AG04450 (cell line): Measurements from ENCODE around the gene GNA14. TPM values are rescaled to one million over a fixed set of nuclear protein-coding genes. Genes with fewer than 3 reads are reported as not detected.

Experiments used
- CTCF ChIA-PET: fragments of 300-600, 350-600 bp; formaldehyde crosslinking; extraction: SDS; loops from one replicate; lab custom pipeline; 2022; ENCODE audit warnings: antibody characterized with exemption, inconsistent platforms; lab: Charles Lee
- POLR2A ChIA-PET: fragments of 350-600 bp; formaldehyde crosslinking; extraction: SDS; loops from one replicate; lab custom pipeline; 2021; ENCODE audit warnings: antibody characterized with exemption, inconsistent platforms; lab: Yijun Ruan, JAX
- DNase-seq: peaks from one replicate; pipeline ENCODE4 v3.0.0-alpha.2; 2011; ENCODE audit warnings: low read depth, low spot score
- H3K27ac ChIP-seq: one replicate; pipeline ENCODE4 v1.5.1; 2012; ENCODE audit warnings: low read depth, low read length, control low read depth
- H3K27me3 ChIP-seq: one replicate; pipeline ENCODE4 v1.6.0; 2012; ENCODE audit warnings: low read length; ENCODE audit not compliant: control insufficient read depth, insufficient read depth
- H3K4me3 ChIP-seq: 2 replicates; pipeline ENCODE4 v1.5.1; 2011; ENCODE audit warnings: mild to moderate bottlenecking, low read depth, low read length, control low read depth
- H3K9me3 ChIP-seq: 2 replicates; pipeline ENCODE4 v1.5.1; 2012; ENCODE audit warnings: low read length; ENCODE audit not compliant: control insufficient read depth, insufficient read depth
- CTCF ChIP-seq: IDR thresholded peaks from 2 replicates; pipeline ENCODE4 v1.5.1; 2011; ENCODE audit warnings: low read depth, low read length, control low read depth, inconsistent platforms
- polyA plus RNA-seq: library from polyadenylated mRNA; depleted of rRNA; stranded (reverse); fragments of >200 nt; gene quantifications from 2 replicates; pipeline ENCODE4 v1.2.3, GENCODE V29; 2011

The GNA14 gene
- polyA plus RNA-seq, 1 experiment: 0.11 TPM

GRCh38 chr9:77561331-77562018 lies 86.6 kb downstream of the GNA14 start:
- Histone ChIP-seq H3K4me3 (no peak overlapping the region), H3K27me3 (no peaks in the 10 kb centered on the region), H3K9me3 (no peaks in the 10 kb centered on the region), H3K27ac (no peak overlapping the region)
- ChIA-PET CTCF (no interaction called here), POLR2A (no interaction called here)
- DNase-seq: no peak
- TF ChIP-seq CTCF: no peak

- ChIA-PET POLR2A (no interaction called here), CTCF (no interaction called here)
- DNase-seq: no peak
- Histone ChIP-seq H3K4me3 (no peak overlapping the region), H3K9me3 (no peaks in the 10 kb centered on the region), H3K27me3 (no peaks in the 10 kb centered on the region), H3K27ac (no peak overlapping the region)
- TF ChIP-seq CTCF: no peak
Observed at GRCh38 chr9:77556396-77556795, 91.7 kb downstream of the GNA14 start.

GRCh38 chr9:77554586-77555105 lies 93.5 kb downstream of the GNA14 start:
- no peak for DNase-seq
- Histone ChIP-seq H3K9me3 (no peaks in the 10 kb centered on the region), H3K27ac (no peak overlapping the region), H3K27me3 (no peaks in the 10 kb centered on the region), H3K4me3 (no peak overlapping the region)
- no peak for TF ChIP-seq CTCF
- ChIA-PET POLR2A (no interaction called here), CTCF (no interaction called here)

GRCh38 chr9:77547106-77547730 lies 100.9 kb downstream of the GNA14 start:
- TF ChIP-seq CTCF: no peak
- DNase-seq: no peak
- Histone ChIP-seq H3K27me3 (no peaks in the 10 kb centered on the region), H3K27ac (no peak overlapping the region), H3K4me3 (no peak overlapping the region), H3K9me3 (peaks cover 11% of the 10 kb centered on the region)
- POLR2A ChIA-PET: no interaction called here
- CTCF ChIA-PET: no interaction called here

- POLR2A ChIA-PET: no interaction called here
- CTCF ChIA-PET: interaction anchor here (0.5 kb wide), 1 partner anchor 165 kb away, joined by 4 read pairs; no protein-coding TSS in a partner anchor
- peaks cover 12% of the 10 kb centered on the region for H3K9me3 ChIP-seq
- H3K27ac ChIP-seq: no peak overlapping the region
- TF ChIP-seq CTCF: no peak
- DNase-seq: no peak
- H3K4me3 ChIP-seq: no peak overlapping the region
- H3K27me3 ChIP-seq: no peaks in the 10 kb centered on the region
Observed at GRCh38 chr9:77546376-77546950, 101.7 kb downstream of the GNA14 start.
